Inflammatory macrophage treated with lipopolysaccharide for 4 hours (primary cell): ENCODE measurements around the gene EDAR.

Experiments
- DNase-seq: peaks from one replicate; pipeline ENCODE4 v3.0.0-alpha.2; 2020

EDAR gene

GRCh38 chr2:109000738-109001137 is 11.7 kb upstream of the EDAR start:
- DNase-seq = no peak

- DNase-seq = no peak
Observed at GRCh38 chr2:108998911-108999310, 9.9 kb upstream of the EDAR start.

- no peak for DNase-seq
Observed at GRCh38 chr2:108994178-108994577, 5.2 kb upstream of the EDAR start.

- no peak for DNase-seq
Observed at GRCh38 chr2:108993095-108993937, 4.3 kb upstream of the EDAR start.

- DNase-seq = no peak
Observed at GRCh38 chr2:108988076-108988795, 784 bp downstream of the EDAR start.

GRCh38 chr2:108986916-108987510 is 2.0 kb downstream of the EDAR start:
- DNase-seq = no peak

- no peak for DNase-seq
Observed at GRCh38 chr2:108983610-108984009, 5.4 kb downstream of the EDAR start.

GRCh38 chr2:108983061-108983460 is 6.0 kb downstream of the EDAR start:
- DNase-seq = no peak

GRCh38 chr2:108982259-108982679 is 6.8 kb downstream of the EDAR start:
- no peak for DNase-seq

- DNase-seq = no peak
Observed at GRCh38 chr2:108981846-108982245, 7.2 kb downstream of the EDAR start.

GRCh38 chr2:108980076-108980475 is 8.9 kb downstream of the EDAR start:
- no peak for DNase-seq

GRCh38 chr2:108979461-108979860 is 9.6 kb downstream of the EDAR start:
- no peak for DNase-seq

- no peak for DNase-seq
Observed at GRCh38 chr2:108978709-108979111, 10.3 kb downstream of the EDAR start.

- no peak for DNase-seq
Observed at GRCh38 chr2:108975613-108976435, 13.2 kb downstream of the EDAR start.

- DNase-seq = peak; percentile 13
Observed at GRCh38 chr2:108974674-108975073, 14.3 kb downstream of the EDAR start.

- DNase-seq = no peak
Observed at GRCh38 chr2:108972663-108973062, 16.4 kb downstream of the EDAR start.

GRCh38 chr2:108971661-108972566 is 17.1 kb downstream of the EDAR start:
- DNase-seq = no peak

GRCh38 chr2:108970369-108970768 is 18.7 kb downstream of the EDAR start:
- DNase-seq = no peak

- DNase-seq = no peak
Observed at GRCh38 chr2:108969856-108970255, 19.2 kb downstream of the EDAR start.

- no peak for DNase-seq
Observed at GRCh38 chr2:108968619-108969018, 20.4 kb downstream of the EDAR start.

GRCh38 chr2:108967757-108968156 is 21.3 kb downstream of the EDAR start:
- DNase-seq = no peak
